ENCODE results near the gene RAB10.

Gene RAB10

GRCh38 chr2:26173776-26174482 is 140.0 kb downstream of the RAB10 start:
- no peak overlapping the region for H3K4me3 ChIP-seq (ENCODE audit: low read depth, low read length)
- TF ChIP-seq CTCF (IDR thresholded peaks at IDR 0.05; ENCODE audit: insufficient read depth, low read depth, low read length, missing control alignments) = no peak
- no peak for DNase-seq (ENCODE audit: low read depth)

- no peak for DNase-seq (ENCODE audit: low read depth)
- TF ChIP-seq CTCF (IDR thresholded peaks at IDR 0.05; ENCODE audit: insufficient read depth, low read depth, low read length, missing control alignments) = no peak
- no peak overlapping the region for H3K4me3 ChIP-seq (ENCODE audit: low read depth, low read length)
Observed at GRCh38 chr2:26174691-26175465, 141.0 kb downstream of the RAB10 start.

GRCh38 chr2:26175466-26176278 is 141.8 kb downstream of the RAB10 start:
- TF ChIP-seq CTCF (IDR thresholded peaks at IDR 0.05; ENCODE audit: insufficient read depth, low read depth, low read length, missing control alignments) = no peak
- no peak overlapping the region for H3K4me3 ChIP-seq (ENCODE audit: low read depth, low read length)
- no peak for DNase-seq (ENCODE audit: low read depth)

GRCh38 chr2:26176279-26176615 is 142.4 kb downstream of the RAB10 start:
- TF ChIP-seq CTCF (IDR thresholded peaks at IDR 0.05; ENCODE audit: insufficient read depth, low read depth, low read length, missing control alignments) = no peak
- H3K4me3 ChIP-seq (ENCODE audit: low read depth, low read length) = no peak overlapping the region
- no peak for DNase-seq (ENCODE audit: low read depth)

GRCh38 chr2:26177122-26177521 is 143.2 kb downstream of the RAB10 start:
- TF ChIP-seq CTCF (IDR thresholded peaks at IDR 0.05; ENCODE audit: insufficient read depth, low read depth, low read length, missing control alignments) = no peak
- no peak for DNase-seq (ENCODE audit: low read depth)
- no peak overlapping the region for H3K4me3 ChIP-seq (ENCODE audit: low read depth, low read length)

- DNase-seq (ENCODE audit: low read depth) = no peak
- TF ChIP-seq CTCF (IDR thresholded peaks at IDR 0.05; ENCODE audit: insufficient read depth, low read depth, low read length, missing control alignments) = no peak
- no peak overlapping the region; the same call in 1 of the 2 replicates for H3K4me3 ChIP-seq (ENCODE audit: low read depth, low read length)
Observed at GRCh38 chr2:26178246-26178645, 144.4 kb downstream of the RAB10 start.
